ENCODE measurements around the gene CATSPERD. TPM values are rescaled to one million over a fixed set of nuclear protein-coding genes. Genes with fewer than 3 reads are reported as not detected.

Gene CATSPERD
- total and polyA plus RNA-seq, 9 of the 15 experiments (the other 6 are each of a cell fraction or from before 2014, with no cell fraction given) = not detected

DNA sequence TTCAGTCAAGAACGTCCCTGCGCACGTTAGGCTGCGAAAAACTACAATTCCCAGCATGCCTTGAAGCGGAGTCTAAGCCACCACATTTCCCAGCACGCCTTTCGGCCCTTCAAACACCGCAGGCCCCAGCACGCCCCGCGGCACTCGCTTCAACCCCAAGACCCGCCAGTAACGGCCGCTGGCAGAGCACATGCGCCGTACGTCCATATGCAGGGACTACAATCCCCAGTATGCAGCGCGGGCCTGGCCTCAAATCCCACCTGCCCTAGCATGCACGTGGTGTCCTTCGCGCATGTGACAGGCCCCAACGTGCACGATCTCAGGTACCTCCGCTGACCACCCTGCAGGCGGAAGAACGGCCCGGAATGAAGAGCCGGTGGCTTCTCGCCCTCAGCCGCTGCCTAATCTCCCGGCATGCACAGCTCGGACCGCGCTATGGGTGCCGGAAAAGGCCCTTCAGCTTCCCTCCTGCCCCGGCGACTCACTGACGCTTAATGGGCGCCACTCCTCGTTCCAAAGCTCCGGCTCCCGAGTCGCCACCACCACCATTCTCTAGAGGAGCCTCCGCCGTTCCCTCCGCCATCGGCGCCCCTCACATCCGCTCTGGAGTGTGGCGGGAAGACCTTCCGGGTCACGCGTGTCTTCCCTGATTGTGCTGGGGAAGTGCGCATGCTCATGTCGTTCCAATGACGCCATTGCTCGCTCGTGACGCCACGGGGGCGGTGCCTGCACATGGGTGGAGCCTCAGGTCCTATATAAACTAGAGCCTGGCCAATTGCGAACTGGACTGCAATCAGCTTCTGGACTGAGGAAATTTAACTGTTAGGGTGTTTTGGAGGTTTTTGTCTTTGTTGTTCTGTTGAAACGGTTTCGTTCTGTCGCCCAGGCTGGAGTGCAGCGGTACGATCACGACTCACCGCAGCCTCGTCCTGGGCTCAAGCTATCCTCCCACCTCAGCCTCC, 70.4 kb downstream of the CATSPERD start, which contains the start of gene DUS3L (continued):
- TF ChIP-seq, protein P1, sequence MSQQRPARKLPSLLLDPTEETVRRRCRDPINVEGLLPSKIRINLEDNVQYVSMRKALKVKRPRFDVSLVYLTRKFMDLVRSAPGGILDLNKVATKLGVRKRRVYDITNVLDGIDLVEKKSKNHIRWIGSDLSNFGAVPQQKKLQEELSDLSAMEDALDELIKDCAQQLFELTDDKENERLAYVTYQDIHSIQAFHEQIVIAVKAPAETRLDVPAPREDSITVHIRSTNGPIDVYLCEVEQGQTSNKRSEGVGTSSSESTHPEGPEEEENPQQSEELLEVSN (IDR thresholded peaks at IDR 0.05; ENCODE audit: borderline replicate concordance in 1 of 2, extremely low read depth in 1 of 2, insufficient read depth in 1 of 2, insufficient read length in 1 of 2, low read depth in 1 of 2, low read length in 1 of 2, poor library complexity in 1 of 2, severe bottlenecking in 1 of 2) = peak; percentile 67 to 97
- TF ChIP-seq MED1 (CRISPR knock-in tag; IDR thresholded peaks at IDR 0.05; ENCODE audit: borderline replicate concordance) = no peak
- no peak for TF ChIP-seq ZNF507 (tag; conservative IDR thresholded peaks at IDR 0.05)
- TF ChIP-seq CBX2 (IDR thresholded peaks at IDR 0.05; ENCODE audit: insufficient read depth, low read length, poor library complexity, severe bottlenecking) = no peak
- TF ChIP-seq, protein P2, sequence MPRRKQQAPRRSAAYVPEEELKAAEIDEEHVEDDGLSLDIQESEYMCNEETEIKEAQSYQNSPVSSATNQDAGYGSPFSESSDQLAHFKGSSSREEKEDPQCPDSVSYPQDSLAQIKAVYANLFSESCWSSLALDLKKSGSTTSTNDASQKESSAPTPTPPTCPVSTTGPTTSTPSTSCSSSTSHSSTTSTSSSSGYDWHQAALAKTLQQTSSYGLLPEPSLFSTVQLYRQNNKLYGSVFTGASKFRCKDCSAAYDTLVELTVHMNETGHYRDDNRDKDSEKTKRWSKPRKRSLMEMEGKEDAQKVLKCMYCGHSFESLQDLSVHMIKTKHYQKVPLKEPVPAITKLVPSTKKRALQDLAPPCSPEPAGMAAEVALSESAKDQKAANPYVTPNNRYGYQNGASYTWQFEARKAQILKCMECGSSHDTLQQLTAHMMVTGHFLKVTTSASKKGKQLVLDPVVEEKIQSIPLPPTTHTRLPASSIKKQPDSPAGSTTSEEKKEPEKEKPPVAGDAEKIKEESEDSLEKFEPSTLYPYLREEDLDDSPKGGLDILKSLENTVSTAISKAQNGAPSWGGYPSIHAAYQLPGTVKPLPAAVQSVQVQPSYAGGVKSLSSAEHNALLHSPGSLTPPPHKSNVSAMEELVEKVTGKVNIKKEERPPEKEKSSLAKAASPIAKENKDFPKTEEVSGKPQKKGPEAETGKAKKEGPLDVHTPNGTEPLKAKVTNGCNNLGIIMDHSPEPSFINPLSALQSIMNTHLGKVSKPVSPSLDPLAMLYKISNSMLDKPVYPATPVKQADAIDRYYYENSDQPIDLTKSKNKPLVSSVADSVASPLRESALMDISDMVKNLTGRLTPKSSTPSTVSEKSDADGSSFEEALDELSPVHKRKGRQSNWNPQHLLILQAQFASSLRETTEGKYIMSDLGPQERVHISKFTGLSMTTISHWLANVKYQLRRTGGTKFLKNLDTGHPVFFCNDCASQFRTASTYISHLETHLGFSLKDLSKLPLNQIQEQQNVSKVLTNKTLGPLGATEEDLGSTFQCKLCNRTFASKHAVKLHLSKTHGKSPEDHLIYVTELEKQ (CRISPR knock-in tag; IDR thresholded peaks at IDR 0.05) = no peak
- peak in 1 of 2 experiments; percentile 62; a peak in 2 of 4 replicates for TF ChIP-seq KDM4B (IDR thresholded peaks at IDR 0.05; ENCODE audit: borderline replicate concordance in 2 of 2, low read depth in 1 of 2)
- TF ChIP-seq ETV6 (IDR thresholded peaks at IDR 0.05; ENCODE audit: borderline replicate concordance in 1 of 2, low read depth in 2 of 2, low read length in 1 of 2) = no peak
- TF ChIP-seq ETV6 (CRISPR knock-in tag; IDR thresholded peaks at IDR 0.05; ENCODE audit: borderline replicate concordance) = peak; percentile 60; the same call in 1 of the 2 replicates
- peak; percentile 96 to 97 for TF ChIP-seq NRF1 (conservative IDR thresholded peaks at IDR 0.05 in 1 of 2, IDR thresholded peaks at IDR 0.05 in 1 of 2)
- TF ChIP-seq, protein P3, sequence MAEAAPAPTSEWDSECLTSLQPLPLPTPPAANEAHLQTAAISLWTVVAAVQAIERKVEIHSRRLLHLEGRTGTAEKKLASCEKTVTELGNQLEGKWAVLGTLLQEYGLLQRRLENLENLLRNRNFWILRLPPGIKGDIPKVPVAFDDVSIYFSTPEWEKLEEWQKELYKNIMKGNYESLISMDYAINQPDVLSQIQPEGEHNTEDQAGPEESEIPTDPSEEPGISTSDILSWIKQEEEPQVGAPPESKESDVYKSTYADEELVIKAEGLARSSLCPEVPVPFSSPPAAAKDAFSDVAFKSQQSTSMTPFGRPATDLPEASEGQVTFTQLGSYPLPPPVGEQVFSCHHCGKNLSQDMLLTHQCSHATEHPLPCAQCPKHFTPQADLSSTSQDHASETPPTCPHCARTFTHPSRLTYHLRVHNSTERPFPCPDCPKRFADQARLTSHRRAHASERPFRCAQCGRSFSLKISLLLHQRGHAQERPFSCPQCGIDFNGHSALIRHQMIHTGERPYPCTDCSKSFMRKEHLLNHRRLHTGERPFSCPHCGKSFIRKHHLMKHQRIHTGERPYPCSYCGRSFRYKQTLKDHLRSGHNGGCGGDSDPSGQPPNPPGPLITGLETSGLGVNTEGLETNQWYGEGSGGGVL (CRISPR knock-in tag; IDR thresholded peaks at IDR 0.05) = no peak
- TF ChIP-seq SIN3B (IDR thresholded peaks at IDR 0.05; ENCODE audit: low read depth) = peak; percentile 77; the same call in 1 of the 2 replicates
- TF ChIP-seq, protein P4, sequence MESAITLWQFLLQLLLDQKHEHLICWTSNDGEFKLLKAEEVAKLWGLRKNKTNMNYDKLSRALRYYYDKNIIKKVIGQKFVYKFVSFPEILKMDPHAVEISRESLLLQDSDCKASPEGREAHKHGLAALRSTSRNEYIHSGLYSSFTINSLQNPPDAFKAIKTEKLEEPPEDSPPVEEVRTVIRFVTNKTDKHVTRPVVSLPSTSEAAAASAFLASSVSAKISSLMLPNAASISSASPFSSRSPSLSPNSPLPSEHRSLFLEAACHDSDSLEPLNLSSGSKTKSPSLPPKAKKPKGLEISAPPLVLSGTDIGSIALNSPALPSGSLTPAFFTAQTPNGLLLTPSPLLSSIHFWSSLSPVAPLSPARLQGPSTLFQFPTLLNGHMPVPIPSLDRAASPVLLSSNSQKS (CRISPR knock-in tag; IDR thresholded peaks at IDR 0.05) = no peak
- TF ChIP-seq, protein P5, sequence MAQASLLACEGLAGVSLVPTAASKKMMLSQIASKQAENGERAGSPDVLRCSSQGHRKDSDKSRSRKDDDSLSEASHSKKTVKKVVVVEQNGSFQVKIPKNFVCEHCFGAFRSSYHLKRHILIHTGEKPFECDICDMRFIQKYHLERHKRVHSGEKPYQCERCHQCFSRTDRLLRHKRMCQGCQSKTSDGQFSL (CRISPR knock-in tag; IDR thresholded peaks at IDR 0.05) = peak; percentile 58; the same call in 1 of the 2 replicates
- TF ChIP-seq, protein P5 (tag; IDR thresholded peaks at IDR 0.05) = no peak
- peak; percentile 40 for TF ChIP-seq TCF7L2 (IDR thresholded peaks at IDR 0.05; ENCODE audit: low read depth, low read length)

Data from K562 (cell line).